Gastrocnemius medialis (tissue), 4 donors: ENCODE measurements around the gene GJB5.

Source experiments
- CTCF ChIP-seq, 5 experiments: fragments of 450-650 bp in 3 of 5; fragments of 200-600 bp in 2 of 5; sonication (generic) in 2 of 5; IDR thresholded peaks in 4 of 5; conservative IDR thresholded peaks in 1 of 5; 1 replicate in 4 of 5; 2 replicates in 1 of 5; pipeline ENCODE4 v1.5.1; 2016 to 2019; ENCODE audit warnings: antibody characterized with exemption in 5 of 5, mild to moderate bottlenecking in 3 of 5, moderate library complexity in 3 of 5
- POLR2A ChIP-seq, 2 donors: fragments of 450-650 bp; IDR thresholded peaks; one replicate each; pipeline ENCODE4 v1.6.1; 2017; ENCODE audit warnings: antibody characterized with exemption in 2 of 2, mild to moderate bottlenecking in 2 of 2, moderate library complexity in 2 of 2

GRCh38 chr1:34785875-34786470, 31.1 kb downstream of the GJB5 start:
- TF ChIP-seq CTCF (IDR thresholded peaks at IDR 0.05 in 4 of 5, conservative IDR thresholded peaks at IDR 0.05 in 1 of 5) (no peak), POLR2A (IDR thresholded peaks at IDR 0.05) (no peak)
